A673 (cell line): Measurements from ENCODE around the gene TIAM1.

Experiments
- CTCF ChIP-seq: fragments of 300-800, 200-600 bp; sonication (generic); conservative IDR thresholded peaks from 2 replicates; pipeline ENCODE4 v1.5.1; 2017; ENCODE audit warnings: low read depth, mild to moderate bottlenecking, antibody characterized with exemption, low read length, moderate library complexity, mixed read lengths
- EZH2 ChIP-seq: fragments of 200-600 bp; sonication (generic); IDR thresholded peaks from 2 replicates; pipeline ENCODE4 v1.6.1; 2017; ENCODE audit warnings: borderline replicate concordance, low read depth, mild to moderate bottlenecking, mixed read lengths, antibody characterized with exemption, low read length; ENCODE audit not compliant: poor library complexity, severe bottlenecking

DNA sequence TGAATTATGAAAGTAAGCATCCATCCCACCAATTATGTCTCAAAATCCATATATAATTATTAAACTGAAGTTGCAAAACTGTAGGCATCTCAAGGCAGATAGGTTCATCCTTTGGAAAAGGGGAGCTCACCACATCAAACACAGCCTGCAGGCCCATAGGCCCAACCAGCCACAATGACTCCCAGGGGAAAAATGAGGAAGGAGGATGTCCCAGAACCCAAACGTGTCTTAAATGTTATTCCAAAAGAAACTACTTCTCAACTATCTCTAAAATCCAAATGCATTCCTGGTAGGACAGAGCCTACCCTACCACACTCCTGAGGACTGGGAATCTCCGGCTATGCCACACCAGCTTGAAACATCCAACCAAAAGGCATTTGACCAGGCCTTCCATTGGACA lies 12.8 kb downstream of the TIAM1 start:
- no peak for TF ChIP-seq CTCF
- TF ChIP-seq EZH2, result no peak
